Fibroblast of mammary gland (primary cell): ENCODE data around the gene PCGF3.

ENCODE experiments used
- DNase-seq: peaks from one replicate; pipeline ENCODE4 v3.0.0-alpha.2; 2010; ENCODE audit warnings: low read depth
- H3K4me3 ChIP-seq: 2 replicates; pipeline ENCODE4 v1.5.1; 2011; ENCODE audit warnings: low read depth, mild to moderate bottlenecking, low read length, moderate library complexity; ENCODE audit not compliant: control insufficient read depth
- TF ChIP-seq, protein P1 (sequence below): conservative IDR thresholded peaks from 2 replicates; pipeline ENCODE4 v1.5.1; 2011; ENCODE audit warnings: low read depth, low read length, inconsistent platforms; ENCODE audit not compliant: control insufficient read depth, insufficient read depth

The PCGF3 gene

DNA sequence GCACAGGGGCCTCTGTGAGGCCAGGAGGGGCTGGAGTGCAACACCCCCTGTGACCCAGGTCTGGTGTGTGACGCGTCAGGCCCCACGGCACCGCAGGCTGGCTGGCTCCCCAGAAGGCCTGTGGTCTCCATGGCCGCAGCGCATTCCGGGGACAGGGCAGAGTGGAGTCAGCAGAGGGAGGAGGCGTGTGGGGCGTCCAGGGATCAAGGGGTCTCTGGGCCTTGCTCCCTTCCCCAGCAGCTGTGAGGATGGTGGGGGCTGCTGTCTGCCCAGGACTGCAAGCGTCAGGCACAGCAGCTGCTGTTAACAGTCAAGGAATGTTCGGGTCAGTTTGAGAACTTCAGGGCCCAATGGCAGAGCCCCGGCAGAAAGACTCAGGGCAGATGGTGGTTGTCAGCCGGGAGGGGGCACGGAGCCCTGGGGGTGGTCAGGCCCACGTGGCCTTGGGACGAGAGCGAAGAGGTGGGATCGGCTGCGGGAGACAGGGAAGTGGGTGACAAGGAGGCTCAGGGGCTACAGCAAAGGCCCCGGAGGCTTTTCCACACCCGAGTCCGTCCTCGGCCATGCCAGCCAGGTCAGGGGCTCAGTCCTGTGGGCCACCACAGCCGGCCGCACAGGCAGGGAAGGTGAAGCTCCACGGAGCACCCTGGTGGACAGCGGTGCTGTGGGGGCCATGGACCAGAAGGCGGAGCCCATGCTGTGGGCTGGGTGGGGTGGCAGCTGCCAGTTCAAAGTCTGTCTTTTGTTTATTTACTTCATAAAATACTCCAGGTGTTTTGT is 18.3 kb downstream of the PCGF3 start:
- no peak overlapping the region for H3K4me3 ChIP-seq
- TF ChIP-seq, protein P1, sequence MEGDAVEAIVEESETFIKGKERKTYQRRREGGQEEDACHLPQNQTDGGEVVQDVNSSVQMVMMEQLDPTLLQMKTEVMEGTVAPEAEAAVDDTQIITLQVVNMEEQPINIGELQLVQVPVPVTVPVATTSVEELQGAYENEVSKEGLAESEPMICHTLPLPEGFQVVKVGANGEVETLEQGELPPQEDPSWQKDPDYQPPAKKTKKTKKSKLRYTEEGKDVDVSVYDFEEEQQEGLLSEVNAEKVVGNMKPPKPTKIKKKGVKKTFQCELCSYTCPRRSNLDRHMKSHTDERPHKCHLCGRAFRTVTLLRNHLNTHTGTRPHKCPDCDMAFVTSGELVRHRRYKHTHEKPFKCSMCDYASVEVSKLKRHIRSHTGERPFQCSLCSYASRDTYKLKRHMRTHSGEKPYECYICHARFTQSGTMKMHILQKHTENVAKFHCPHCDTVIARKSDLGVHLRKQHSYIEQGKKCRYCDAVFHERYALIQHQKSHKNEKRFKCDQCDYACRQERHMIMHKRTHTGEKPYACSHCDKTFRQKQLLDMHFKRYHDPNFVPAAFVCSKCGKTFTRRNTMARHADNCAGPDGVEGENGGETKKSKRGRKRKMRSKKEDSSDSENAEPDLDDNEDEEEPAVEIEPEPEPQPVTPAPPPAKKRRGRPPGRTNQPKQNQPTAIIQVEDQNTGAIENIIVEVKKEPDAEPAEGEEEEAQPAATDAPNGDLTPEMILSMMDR, result no peak
- no peak for DNase-seq

- DNase-seq, result no peak
- TF ChIP-seq, protein P1, result no peak
- H3K4me3 ChIP-seq, result no peak overlapping the region
These were observed 20.0 kb downstream of the PCGF3 start for GRCh38 chr4:725391-726234.

DNA sequence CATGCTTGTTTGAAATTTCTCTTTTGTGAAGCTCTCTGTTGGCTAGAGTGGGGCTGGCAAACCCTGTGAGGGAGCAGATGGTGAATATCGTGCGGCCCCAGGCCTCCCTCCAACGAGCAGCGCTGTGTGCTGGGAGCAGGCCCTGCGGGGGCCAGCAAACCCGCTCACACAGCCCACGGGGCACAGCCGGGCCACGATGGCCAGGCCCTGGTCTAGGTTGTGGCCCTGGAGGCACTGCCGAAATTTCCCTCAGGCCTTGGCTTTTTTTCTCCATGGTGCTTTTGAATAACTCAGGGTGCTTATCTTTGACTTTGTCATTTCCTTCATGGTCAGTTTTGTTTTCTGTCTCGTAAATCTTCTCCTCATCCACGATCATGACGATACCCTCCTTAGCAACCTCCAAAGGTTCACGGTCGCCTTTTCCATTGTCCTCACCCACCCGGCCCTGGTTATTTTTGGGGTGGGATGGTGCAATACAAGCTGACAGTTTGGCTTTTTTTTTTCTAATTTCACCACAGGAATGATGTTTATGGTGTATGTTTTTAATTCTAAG is 20.7 kb downstream of the PCGF3 start:
- no peak overlapping the region for H3K4me3 ChIP-seq

DNA sequence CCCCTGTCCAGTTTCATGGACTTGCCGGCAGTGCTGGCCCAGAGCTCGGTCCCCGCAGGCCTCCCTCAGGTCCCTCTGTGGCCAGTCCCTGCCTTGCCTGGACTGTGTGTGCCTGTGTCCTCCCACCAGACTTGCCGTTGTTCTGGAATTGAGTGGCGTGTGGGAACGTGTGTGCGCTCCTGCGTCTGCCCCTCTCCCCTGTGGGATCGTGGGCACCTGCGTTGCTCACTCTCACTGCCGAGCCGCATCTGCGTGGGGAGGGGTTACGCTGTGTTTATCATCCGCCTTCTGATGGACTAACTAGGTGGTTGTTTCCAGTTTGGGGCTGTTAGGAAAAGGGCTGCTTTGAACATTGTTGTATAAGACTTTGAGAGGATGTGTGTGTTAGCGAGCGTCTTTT is 21.2 kb downstream of the PCGF3 start:
- TF ChIP-seq, protein P1, result no peak
- H3K4me3 ChIP-seq, result no peak overlapping the region
- DNase-seq, result no peak

More for the DNA sequence above, 20.7 kb downstream of the PCGF3 start:
- TF ChIP-seq, protein P1, result no peak
- peak; percentile 59 for DNase-seq

DNA sequence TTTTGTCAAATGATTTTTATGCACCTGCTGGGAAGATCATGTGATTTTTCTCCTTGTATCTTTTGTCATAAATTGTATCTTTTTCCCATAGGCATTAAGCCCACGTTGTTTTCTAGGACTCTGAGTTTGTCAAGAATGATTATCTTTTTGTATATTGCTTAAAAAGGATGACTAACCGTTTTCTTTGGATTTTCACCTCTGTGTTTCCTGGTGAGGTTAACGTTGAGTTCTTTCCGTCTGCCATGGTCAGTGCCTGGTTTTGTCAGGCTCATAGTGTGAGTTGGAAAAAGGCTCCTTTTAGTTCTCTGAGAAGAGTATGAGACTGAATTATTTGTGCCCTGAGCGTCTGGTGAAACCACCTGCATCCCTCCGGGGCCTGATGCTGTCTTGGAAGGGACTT is 21.9 kb downstream of the PCGF3 start:
- no peak overlapping the region for H3K4me3 ChIP-seq
- TF ChIP-seq, protein P1, result no peak
- DNase-seq, result no peak

- DNase-seq, result no peak
- TF ChIP-seq, protein P1, result no peak
These were observed 24.0 kb downstream of the PCGF3 start for GRCh38 chr4:729336-730315.

More at GRCh38 chr4:729336-730315, 24.0 kb downstream of the PCGF3 start:
- no peak overlapping the region for H3K4me3 ChIP-seq
